ENCODE results near the gene WDR75. TPM values are rescaled to one million over a fixed set of nuclear protein-coding genes. Genes with fewer than 3 reads are reported as not detected.
A peak's percentile ranks its signal among the peaks of the same experiment; 100 is the strongest.

The WDR75 gene
- total RNA-seq, 2 experiments from 2014 or later = 86.2 to 90.5 TPM

GRCh38 chr2:189466046-189466445 lies 24.8 kb downstream of the WDR75 start:
- intact Hi-C loops (cut with micrococcal nuclease) = no loop called here
- ChIA-PET POLR2A (interaction anchor here (0.8 kb wide), 1 partner anchor 20 kb away, joined by 3 read pairs; no protein-coding TSS in a partner anchor), CTCF (interaction anchor here (0.7 to 2.4 kb wide), 4 partner anchors 8 to 794 kb away, joined by 3 to 6 read pairs (median 4); no protein-coding TSS in a partner anchor)

DNA sequence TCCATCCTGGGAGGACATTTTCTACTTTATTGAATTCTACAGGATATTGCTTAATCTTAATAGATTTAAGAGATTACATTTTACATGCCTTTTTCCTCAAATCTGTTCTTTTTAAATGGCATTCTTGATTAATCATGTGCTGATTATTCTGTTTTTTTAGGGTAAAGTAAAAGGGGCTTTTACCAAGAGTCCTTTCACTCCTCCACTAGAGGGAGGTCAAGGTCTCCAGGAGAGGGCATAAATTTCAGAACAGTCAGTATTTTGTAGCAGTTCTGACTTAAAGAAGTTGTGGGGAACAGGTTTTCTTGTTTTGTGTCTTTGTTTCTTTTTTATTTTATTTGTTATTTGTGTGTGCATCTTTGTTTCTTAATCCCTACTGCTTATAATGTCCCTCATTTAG lies 25.4 kb downstream of the WDR75 start:
- H3K4me3 Mint-ChIP-seq = no peak overlapping the region
- intact Hi-C loops (cut with micrococcal nuclease) = no loop called here
- H3K27me3 Mint-ChIP-seq = no peaks in the 10 kb centered on the region
- TF ChIP-seq, protein P1, sequence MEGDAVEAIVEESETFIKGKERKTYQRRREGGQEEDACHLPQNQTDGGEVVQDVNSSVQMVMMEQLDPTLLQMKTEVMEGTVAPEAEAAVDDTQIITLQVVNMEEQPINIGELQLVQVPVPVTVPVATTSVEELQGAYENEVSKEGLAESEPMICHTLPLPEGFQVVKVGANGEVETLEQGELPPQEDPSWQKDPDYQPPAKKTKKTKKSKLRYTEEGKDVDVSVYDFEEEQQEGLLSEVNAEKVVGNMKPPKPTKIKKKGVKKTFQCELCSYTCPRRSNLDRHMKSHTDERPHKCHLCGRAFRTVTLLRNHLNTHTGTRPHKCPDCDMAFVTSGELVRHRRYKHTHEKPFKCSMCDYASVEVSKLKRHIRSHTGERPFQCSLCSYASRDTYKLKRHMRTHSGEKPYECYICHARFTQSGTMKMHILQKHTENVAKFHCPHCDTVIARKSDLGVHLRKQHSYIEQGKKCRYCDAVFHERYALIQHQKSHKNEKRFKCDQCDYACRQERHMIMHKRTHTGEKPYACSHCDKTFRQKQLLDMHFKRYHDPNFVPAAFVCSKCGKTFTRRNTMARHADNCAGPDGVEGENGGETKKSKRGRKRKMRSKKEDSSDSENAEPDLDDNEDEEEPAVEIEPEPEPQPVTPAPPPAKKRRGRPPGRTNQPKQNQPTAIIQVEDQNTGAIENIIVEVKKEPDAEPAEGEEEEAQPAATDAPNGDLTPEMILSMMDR (IDR thresholded peaks at IDR 0.05) = peak; percentile 47
- no peaks in the 10 kb centered on the region for H3K9me3 Mint-ChIP-seq
- ChIA-PET CTCF (interaction anchor here (0.7 to 1.1 kb wide), 2 partner anchors 14 to 795 kb away, joined by 3 read pairs; no protein-coding TSS in a partner anchor), POLR2A (no interaction called here)
- H3K4me1 Mint-ChIP-seq (ENCODE audit: low read depth) = peaks cover 2% of the 10 kb centered on the region
- peaks cover 54% of the 10 kb centered on the region for H3K36me3 Mint-ChIP-seq (ENCODE audit: low read depth)
- peak; percentile 45 for ATAC-seq
- H3K27ac Mint-ChIP-seq = no peak overlapping the region
- no peak for DNase-seq

More at GRCh38 chr2:189466046-189466445, 24.8 kb downstream of the WDR75 start:
- Mint-ChIP-seq H3K27me3 (no peaks in the 10 kb centered on the region), H3K4me3 (no peak overlapping the region), H3K9me3 (no peaks in the 10 kb centered on the region), H3K4me1 (ENCODE audit: low read depth) (peaks cover 2% of the 10 kb centered on the region), H3K27ac (no peak overlapping the region), H3K36me3 (ENCODE audit: low read depth) (peaks cover 49% of the 10 kb centered on the region)
- no peak for DNase-seq
- TF ChIP-seq, protein P1 (IDR thresholded peaks at IDR 0.05) = no peak
- no peak for ATAC-seq

DNA sequence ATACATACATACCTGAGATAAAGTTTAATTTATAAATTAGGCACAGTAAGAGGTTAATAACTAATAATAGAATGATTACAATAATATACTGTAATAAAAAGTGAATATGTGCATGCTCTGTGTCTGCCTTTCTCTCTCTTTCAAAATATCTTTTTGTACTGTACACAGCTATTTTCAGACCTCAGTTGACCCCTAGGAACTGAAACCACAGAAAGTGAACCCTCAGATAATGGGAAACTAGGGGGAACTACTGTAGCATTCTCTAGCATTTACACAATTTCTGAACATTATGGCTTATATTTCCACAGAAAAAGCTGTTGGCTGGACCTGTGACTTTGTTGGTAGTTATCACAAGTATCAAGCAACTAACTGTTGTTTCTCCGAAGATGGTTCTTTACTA lies 25.9 kb downstream of the WDR75 start:
- no peak overlapping the region for H3K4me3 Mint-ChIP-seq
- DNase-seq (no peak), ATAC-seq (no peak)
- no peak overlapping the region for H3K27ac Mint-ChIP-seq
- ChIA-PET CTCF (interaction anchor here (0.9 to 1.1 kb wide), 2 partner anchors 14 to 22 kb away, joined by 3 to 4 read pairs; no protein-coding TSS in a partner anchor), POLR2A (interaction anchor here (0.6 kb wide), 1 partner anchor 78 kb away, joined by 3 read pairs; no protein-coding TSS in a partner anchor)
- intact Hi-C loops (cut with micrococcal nuclease) = no loop called here
- TF ChIP-seq, protein P1 (IDR thresholded peaks at IDR 0.05) = no peak
- H3K36me3 Mint-ChIP-seq (ENCODE audit: low read depth) = peaks cover 57% of the 10 kb centered on the region
- H3K27me3 Mint-ChIP-seq = no peaks in the 10 kb centered on the region
- H3K4me1 Mint-ChIP-seq (ENCODE audit: low read depth) = peaks cover 2% of the 10 kb centered on the region
- no peaks in the 10 kb centered on the region for H3K9me3 Mint-ChIP-seq

GRCh38 chr2:189467593-189467992 lies 26.3 kb downstream of the WDR75 start:
- ATAC-seq (no peak), DNase-seq (no peak)
- H3K27ac Mint-ChIP-seq = no peak overlapping the region
- H3K4me1 Mint-ChIP-seq (ENCODE audit: low read depth) = peaks cover 2% of the 10 kb centered on the region
- H3K9me3 Mint-ChIP-seq = no peaks in the 10 kb centered on the region
- TF ChIP-seq, protein P1 (IDR thresholded peaks at IDR 0.05) = no peak
- no peaks in the 10 kb centered on the region for H3K27me3 Mint-ChIP-seq
- H3K4me3 Mint-ChIP-seq = no peak overlapping the region
- peaks cover 56% of the 10 kb centered on the region for H3K36me3 Mint-ChIP-seq (ENCODE audit: low read depth)
- ChIA-PET POLR2A (interaction anchor here (0.6 kb wide), 1 partner anchor 77 kb away, joined by 3 read pairs; no protein-coding TSS in a partner anchor), CTCF (interaction anchor here (0.9 to 1.1 kb wide), 2 partner anchors 15 to 22 kb away, joined by 3 to 4 read pairs; no protein-coding TSS in a partner anchor)
- intact Hi-C loops (cut with micrococcal nuclease) = no loop called here

GRCh38 chr2:189474526-189474925 lies 33.3 kb downstream of the WDR75 start:
- no peaks in the 10 kb centered on the region for H3K4me1 Mint-ChIP-seq (ENCODE audit: low read depth)
- ChIA-PET POLR2A (interaction anchor here (1.1 kb wide), 1 partner anchor 16 kb away, joined by 3 read pairs; no protein-coding TSS in a partner anchor), CTCF (interaction anchor here (0.7 to 1.9 kb wide), 2 partner anchors 9 to 12 kb away, joined by 3 to 5 read pairs; no protein-coding TSS in a partner anchor)
- intact Hi-C loops (cut with micrococcal nuclease) = no loop called here
- ATAC-seq = no peak
- H3K27me3 Mint-ChIP-seq = no peaks in the 10 kb centered on the region
- TF ChIP-seq, protein P1 (IDR thresholded peaks at IDR 0.05) = no peak
- DNase-seq = no peak
- no peaks in the 10 kb centered on the region for H3K9me3 Mint-ChIP-seq
- H3K36me3 Mint-ChIP-seq (ENCODE audit: low read depth) = peaks cover 50% of the 10 kb centered on the region
- no peak overlapping the region for H3K4me3 Mint-ChIP-seq
- H3K27ac Mint-ChIP-seq = no peak overlapping the region

All from activated CD8-positive, alpha-beta T cell treated with anti-CD3 and anti-CD28 coated beads for 36 hours (primary cell).